NCI-H748 (cell line): Measurements from ENCODE around the gene ENKUR.
A peak's percentile ranks its signal among the peaks of the same experiment; 100 is the strongest.

Experiments
- DNase-seq: peaks from one replicate; lab custom pipeline; 2025; ENCODE audit not compliant: unreplicated experiment; lab: John Stamatoyannopoulos, UW

Gene ENKUR

GRCh38 chr10:25015828-25016375, at the start of gene ENKUR:
TSS of gene ENKUR (minus strand) at chr10:25016158. CDS start at chr10:25015936, 222 bp downstream.
- DNase-seq: peak; percentile 94

GRCh38 chr10:25064401-25064800, 48.4 kb upstream of the ENKUR start:
- no peak for DNase-seq

GRCh38 chr10:25063644-25064043, 47.7 kb upstream of the ENKUR start:
- no peak for DNase-seq

- no peak for DNase-seq
Measured at GRCh38 chr10:25063157-25063556, 47.2 kb upstream of the ENKUR start.

- no peak for DNase-seq
Measured at GRCh38 chr10:25061711-25062449, 45.9 kb upstream of the ENKUR start.

GRCh38 chr10:25061125-25061524, 45.2 kb upstream of the ENKUR start:
- no peak for DNase-seq

- DNase-seq: no peak
Measured at GRCh38 chr10:25059990-25060389, 44.0 kb upstream of the ENKUR start.

- no peak for DNase-seq
Measured at GRCh38 chr10:25057886-25058285, 41.9 kb upstream of the ENKUR start.

- DNase-seq: no peak
Measured at GRCh38 chr10:25056726-25057125, 40.8 kb upstream of the ENKUR start.

- DNase-seq: no peak
Measured at GRCh38 chr10:25052012-25052411, 36.1 kb upstream of the ENKUR start.

GRCh38 chr10:25050402-25050801, 34.4 kb upstream of the ENKUR start:
- no peak for DNase-seq

- DNase-seq: no peak
Measured at GRCh38 chr10:25049966-25050365, 34.0 kb upstream of the ENKUR start.

GRCh38 chr10:25048450-25048849, 32.5 kb upstream of the ENKUR start:
- DNase-seq: no peak

GRCh38 chr10:25047591-25048301, 31.8 kb upstream of the ENKUR start:
- DNase-seq: no peak

- no peak for DNase-seq
Measured at GRCh38 chr10:25047088-25047487, 31.1 kb upstream of the ENKUR start.

- DNase-seq: no peak
Measured at GRCh38 chr10:25046641-25047040, 30.7 kb upstream of the ENKUR start.

GRCh38 chr10:25039531-25039930, 23.6 kb upstream of the ENKUR start:
- no peak for DNase-seq

GRCh38 chr10:25038325-25038724, 22.4 kb upstream of the ENKUR start:
- no peak for DNase-seq

GRCh38 chr10:25036381-25036780, 20.4 kb upstream of the ENKUR start:
- no peak for DNase-seq

GRCh38 chr10:25029519-25029918, 13.6 kb upstream of the ENKUR start:
- no peak for DNase-seq

GRCh38 chr10:25028711-25029110, 12.8 kb upstream of the ENKUR start:
- no peak for DNase-seq

GRCh38 chr10:25026463-25026862, 10.5 kb upstream of the ENKUR start:
- DNase-seq: no peak
